SH-SY5Y (cell line): Measurements from ENCODE around the gene ATAD2B.

Source experiments
- GATA2 ChIP-seq: IDR thresholded peaks from 2 replicates; pipeline ENCODE4 v1.6.1; 2011; ENCODE audit warnings: mild to moderate bottlenecking, low read depth, low read length
- GATA3 ChIP-seq: IDR thresholded peaks from 2 replicates; pipeline ENCODE4 v1.6.1; 2011; ENCODE audit warnings: low read depth, mild to moderate bottlenecking, low read length, moderate library complexity

GRCh38 chr2:23934259-23934658, 7.3 kb upstream of the ATAD2B start:
- TF ChIP-seq GATA2, result no peak
- no peak for TF ChIP-seq GATA3
